ENCODE results near the gene HEXIM2. TPM values are rescaled to one million over a fixed set of nuclear protein-coding genes. Genes with fewer than 3 reads are reported as not detected.

The HEXIM2 gene
- total and polyA plus RNA-seq, 2 of the 13 experiments (the other 11 are each of a cell fraction or from before 2014, with no cell fraction given), result 27.1 to 32.4 TPM

- TF ChIP-seq, protein P1, sequence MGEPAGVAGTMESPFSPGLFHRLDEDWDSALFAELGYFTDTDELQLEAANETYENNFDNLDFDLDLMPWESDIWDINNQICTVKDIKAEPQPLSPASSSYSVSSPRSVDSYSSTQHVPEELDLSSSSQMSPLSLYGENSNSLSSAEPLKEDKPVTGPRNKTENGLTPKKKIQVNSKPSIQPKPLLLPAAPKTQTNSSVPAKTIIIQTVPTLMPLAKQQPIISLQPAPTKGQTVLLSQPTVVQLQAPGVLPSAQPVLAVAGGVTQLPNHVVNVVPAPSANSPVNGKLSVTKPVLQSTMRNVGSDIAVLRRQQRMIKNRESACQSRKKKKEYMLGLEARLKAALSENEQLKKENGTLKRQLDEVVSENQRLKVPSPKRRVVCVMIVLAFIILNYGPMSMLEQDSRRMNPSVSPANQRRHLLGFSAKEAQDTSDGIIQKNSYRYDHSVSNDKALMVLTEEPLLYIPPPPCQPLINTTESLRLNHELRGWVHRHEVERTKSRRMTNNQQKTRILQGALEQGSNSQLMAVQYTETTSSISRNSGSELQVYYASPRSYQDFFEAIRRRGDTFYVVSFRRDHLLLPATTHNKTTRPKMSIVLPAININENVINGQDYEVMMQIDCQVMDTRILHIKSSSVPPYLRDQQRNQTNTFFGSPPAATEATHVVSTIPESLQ (CRISPR knock-in tag; conservative IDR thresholded peaks at IDR 0.05), result no peak
- TF ChIP-seq MEIS2 (CRISPR knock-in tag; IDR thresholded peaks at IDR 0.05) (no peak), ZNF326 (CRISPR knock-in tag; IDR thresholded peaks at IDR 0.05; ENCODE audit: borderline replicate concordance) (no peak), FOXC1 (CRISPR knock-in tag; IDR thresholded peaks at IDR 0.05; ENCODE audit: borderline replicate concordance) (no peak), RARG (CRISPR knock-in tag; IDR thresholded peaks at IDR 0.05; ENCODE audit: low read depth) (no peak), FOXP1 (IDR thresholded peaks at IDR 0.05) (no peak), FOXP1 (CRISPR knock-in tag; IDR thresholded peaks at IDR 0.05) (no peak), ZNF709 (CRISPR knock-in tag; IDR thresholded peaks at IDR 0.05) (no peak), KLF15 (CRISPR knock-in tag; IDR thresholded peaks at IDR 0.05; ENCODE audit: borderline replicate concordance) (no peak), THAP11 (CRISPR knock-in tag; IDR thresholded peaks at IDR 0.05) (peak; percentile 41; the same call in 1 of the 2 replicates), ZKSCAN5 (CRISPR knock-in tag; IDR thresholded peaks at IDR 0.05) (no peak), ZNF510 (CRISPR knock-in tag; IDR thresholded peaks at IDR 0.05; ENCODE audit: low read depth) (no peak), SRSF4 (IDR thresholded peaks at IDR 0.05; ENCODE audit: low read depth, low read length, poor library complexity, severe bottlenecking) (no peak), ZNF501 (CRISPR knock-in tag; IDR thresholded peaks at IDR 0.05) (peak; percentile 45; the same call in 1 of the 2 replicates), ZNF30 (CRISPR knock-in tag; IDR thresholded peaks at IDR 0.05) (no peak), SALL1 (CRISPR knock-in tag; IDR thresholded peaks at IDR 0.05) (peak; percentile 20; the same call in 1 of the 2 replicates), ZNF230 (CRISPR knock-in tag; IDR thresholded peaks at IDR 0.05) (no peak), MTF2 (CRISPR knock-in tag; IDR thresholded peaks at IDR 0.05; ENCODE audit: borderline replicate concordance) (peak; percentile 51; the same call in 1 of the 2 replicates), ZNF350 (CRISPR knock-in tag; IDR thresholded peaks at IDR 0.05; ENCODE audit: borderline replicate concordance, low read depth) (no peak)
- TF ChIP-seq, protein P2, sequence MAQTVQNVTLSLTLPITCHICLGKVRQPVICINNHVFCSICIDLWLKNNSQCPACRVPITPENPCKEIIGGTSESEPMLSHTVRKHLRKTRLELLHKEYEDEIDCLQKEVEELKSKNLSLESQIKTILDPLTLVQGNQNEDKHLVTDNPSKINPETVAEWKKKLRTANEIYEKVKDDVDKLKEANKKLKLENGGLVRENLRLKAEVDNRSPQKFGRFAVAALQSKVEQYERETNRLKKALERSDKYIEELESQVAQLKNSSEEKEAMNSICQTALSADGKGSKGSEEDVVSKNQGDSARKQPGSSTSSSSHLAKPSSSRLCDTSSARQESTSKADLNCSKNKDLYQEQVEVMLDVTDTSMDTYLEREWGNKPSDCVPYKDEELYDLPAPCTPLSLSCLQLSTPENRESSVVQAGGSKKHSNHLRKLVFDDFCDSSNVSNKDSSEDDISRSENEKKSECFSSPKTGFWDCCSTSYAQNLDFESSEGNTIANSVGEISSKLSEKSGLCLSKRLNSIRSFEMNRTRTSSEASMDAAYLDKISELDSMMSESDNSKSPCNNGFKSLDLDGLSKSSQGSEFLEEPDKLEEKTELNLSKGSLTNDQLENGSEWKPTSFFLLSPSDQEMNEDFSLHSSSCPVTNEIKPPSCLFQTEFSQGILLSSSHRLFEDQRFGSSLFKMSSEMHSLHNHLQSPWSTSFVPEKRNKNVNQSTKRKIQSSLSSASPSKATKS (CRISPR knock-in tag; IDR thresholded peaks at IDR 0.05), result no peak
- TF ChIP-seq, protein P3, sequence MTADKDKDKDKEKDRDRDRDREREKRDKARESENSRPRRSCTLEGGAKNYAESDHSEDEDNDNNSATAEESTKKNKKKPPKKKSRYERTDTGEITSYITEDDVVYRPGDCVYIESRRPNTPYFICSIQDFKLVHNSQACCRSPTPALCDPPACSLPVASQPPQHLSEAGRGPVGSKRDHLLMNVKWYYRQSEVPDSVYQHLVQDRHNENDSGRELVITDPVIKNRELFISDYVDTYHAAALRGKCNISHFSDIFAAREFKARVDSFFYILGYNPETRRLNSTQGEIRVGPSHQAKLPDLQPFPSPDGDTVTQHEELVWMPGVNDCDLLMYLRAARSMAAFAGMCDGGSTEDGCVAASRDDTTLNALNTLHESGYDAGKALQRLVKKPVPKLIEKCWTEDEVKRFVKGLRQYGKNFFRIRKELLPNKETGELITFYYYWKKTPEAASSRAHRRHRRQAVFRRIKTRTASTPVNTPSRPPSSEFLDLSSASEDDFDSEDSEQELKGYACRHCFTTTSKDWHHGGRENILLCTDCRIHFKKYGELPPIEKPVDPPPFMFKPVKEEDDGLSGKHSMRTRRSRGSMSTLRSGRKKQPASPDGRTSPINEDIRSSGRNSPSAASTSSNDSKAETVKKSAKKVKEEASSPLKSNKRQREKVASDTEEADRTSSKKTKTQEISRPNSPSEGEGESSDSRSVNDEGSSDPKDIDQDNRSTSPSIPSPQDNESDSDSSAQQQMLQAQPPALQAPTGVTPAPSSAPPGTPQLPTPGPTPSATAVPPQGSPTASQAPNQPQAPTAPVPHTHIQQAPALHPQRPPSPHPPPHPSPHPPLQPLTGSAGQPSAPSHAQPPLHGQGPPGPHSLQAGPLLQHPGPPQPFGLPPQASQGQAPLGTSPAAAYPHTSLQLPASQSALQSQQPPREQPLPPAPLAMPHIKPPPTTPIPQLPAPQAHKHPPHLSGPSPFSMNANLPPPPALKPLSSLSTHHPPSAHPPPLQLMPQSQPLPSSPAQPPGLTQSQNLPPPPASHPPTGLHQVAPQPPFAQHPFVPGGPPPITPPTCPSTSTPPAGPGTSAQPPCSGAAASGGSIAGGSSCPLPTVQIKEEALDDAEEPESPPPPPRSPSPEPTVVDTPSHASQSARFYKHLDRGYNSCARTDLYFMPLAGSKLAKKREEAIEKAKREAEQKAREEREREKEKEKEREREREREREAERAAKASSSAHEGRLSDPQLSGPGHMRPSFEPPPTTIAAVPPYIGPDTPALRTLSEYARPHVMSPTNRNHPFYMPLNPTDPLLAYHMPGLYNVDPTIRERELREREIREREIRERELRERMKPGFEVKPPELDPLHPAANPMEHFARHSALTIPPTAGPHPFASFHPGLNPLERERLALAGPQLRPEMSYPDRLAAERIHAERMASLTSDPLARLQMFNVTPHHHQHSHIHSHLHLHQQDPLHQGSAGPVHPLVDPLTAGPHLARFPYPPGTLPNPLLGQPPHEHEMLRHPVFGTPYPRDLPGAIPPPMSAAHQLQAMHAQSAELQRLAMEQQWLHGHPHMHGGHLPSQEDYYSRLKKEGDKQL (CRISPR knock-in tag; IDR thresholded peaks at IDR 0.05; ENCODE audit: low read depth), result no peak
Observed at GRCh38 chr17:45218895-45219661, 57.4 kb downstream of the HEXIM2 start (continued).
